GM06990 (cell line): Measurements from ENCODE around the gene MSANTD7.
"Not testable (repeated sequence)": the region's sequence is repeated elsewhere in the genome, so short reads cannot be mapped to it uniquely, and the experiment has no call there.

Experiments
- DNase-seq: peaks from one replicate; pipeline ENCODE4 v3.0.0-alpha.2; 2011; ENCODE audit not compliant: insufficient read length; ENCODE audit errors: extremely low read depth
- H3K27me3 ChIP-seq: replicated peaks from 2 replicates; pipeline ENCODE4 v1.6.0; 2011; ENCODE audit warnings: low read length; ENCODE audit not compliant: control insufficient read depth, insufficient read depth
- H3K36me3 ChIP-seq: 2 replicates; pipeline ENCODE4 v1.5.1; 2011; ENCODE audit warnings: low read length; ENCODE audit not compliant: control insufficient read depth, insufficient read depth
- H3K4me3 ChIP-seq: replicated peaks from 2 replicates; pipeline ENCODE4 v1.5.1; 2011; ENCODE audit warnings: low read depth, mild to moderate bottlenecking, control low read depth, low read length
- TF ChIP-seq, protein P1 (sequence below): IDR thresholded peaks from 2 replicates; pipeline ENCODE4 v1.5.1; 2011; ENCODE audit warnings: low read length, control low read depth, mild to moderate bottlenecking, inconsistent platforms; ENCODE audit not compliant: insufficient read depth, poor library complexity, severe bottlenecking

MSANTD7 gene

DNA sequence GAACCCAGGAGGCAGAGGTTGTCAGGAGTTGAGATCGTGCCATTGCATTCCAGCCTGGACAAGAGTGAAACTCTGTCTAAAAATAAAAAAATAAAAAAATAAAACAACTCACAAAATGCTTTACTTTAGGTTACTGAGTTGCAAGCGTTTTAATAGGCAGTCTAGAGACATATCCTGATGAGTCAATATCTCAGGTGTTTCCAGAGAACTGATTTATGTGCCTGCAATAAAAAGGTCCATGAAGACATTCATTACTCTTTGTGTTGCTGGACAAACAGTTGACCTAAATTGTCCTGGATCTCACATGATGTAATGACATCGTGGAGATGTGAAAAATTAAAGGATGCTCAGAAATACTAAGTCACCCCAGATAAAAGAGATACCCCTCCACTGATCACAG is 31.8 kb upstream of the MSANTD7 start:
- TF ChIP-seq, protein P1, sequence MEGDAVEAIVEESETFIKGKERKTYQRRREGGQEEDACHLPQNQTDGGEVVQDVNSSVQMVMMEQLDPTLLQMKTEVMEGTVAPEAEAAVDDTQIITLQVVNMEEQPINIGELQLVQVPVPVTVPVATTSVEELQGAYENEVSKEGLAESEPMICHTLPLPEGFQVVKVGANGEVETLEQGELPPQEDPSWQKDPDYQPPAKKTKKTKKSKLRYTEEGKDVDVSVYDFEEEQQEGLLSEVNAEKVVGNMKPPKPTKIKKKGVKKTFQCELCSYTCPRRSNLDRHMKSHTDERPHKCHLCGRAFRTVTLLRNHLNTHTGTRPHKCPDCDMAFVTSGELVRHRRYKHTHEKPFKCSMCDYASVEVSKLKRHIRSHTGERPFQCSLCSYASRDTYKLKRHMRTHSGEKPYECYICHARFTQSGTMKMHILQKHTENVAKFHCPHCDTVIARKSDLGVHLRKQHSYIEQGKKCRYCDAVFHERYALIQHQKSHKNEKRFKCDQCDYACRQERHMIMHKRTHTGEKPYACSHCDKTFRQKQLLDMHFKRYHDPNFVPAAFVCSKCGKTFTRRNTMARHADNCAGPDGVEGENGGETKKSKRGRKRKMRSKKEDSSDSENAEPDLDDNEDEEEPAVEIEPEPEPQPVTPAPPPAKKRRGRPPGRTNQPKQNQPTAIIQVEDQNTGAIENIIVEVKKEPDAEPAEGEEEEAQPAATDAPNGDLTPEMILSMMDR: no peak
- Histone ChIP-seq H3K4me3 (no peak overlapping the region), H3K36me3 (no peaks in the 10 kb centered on the region), H3K27me3 (no peaks in the 10 kb centered on the region)
- no peak for DNase-seq

DNA sequence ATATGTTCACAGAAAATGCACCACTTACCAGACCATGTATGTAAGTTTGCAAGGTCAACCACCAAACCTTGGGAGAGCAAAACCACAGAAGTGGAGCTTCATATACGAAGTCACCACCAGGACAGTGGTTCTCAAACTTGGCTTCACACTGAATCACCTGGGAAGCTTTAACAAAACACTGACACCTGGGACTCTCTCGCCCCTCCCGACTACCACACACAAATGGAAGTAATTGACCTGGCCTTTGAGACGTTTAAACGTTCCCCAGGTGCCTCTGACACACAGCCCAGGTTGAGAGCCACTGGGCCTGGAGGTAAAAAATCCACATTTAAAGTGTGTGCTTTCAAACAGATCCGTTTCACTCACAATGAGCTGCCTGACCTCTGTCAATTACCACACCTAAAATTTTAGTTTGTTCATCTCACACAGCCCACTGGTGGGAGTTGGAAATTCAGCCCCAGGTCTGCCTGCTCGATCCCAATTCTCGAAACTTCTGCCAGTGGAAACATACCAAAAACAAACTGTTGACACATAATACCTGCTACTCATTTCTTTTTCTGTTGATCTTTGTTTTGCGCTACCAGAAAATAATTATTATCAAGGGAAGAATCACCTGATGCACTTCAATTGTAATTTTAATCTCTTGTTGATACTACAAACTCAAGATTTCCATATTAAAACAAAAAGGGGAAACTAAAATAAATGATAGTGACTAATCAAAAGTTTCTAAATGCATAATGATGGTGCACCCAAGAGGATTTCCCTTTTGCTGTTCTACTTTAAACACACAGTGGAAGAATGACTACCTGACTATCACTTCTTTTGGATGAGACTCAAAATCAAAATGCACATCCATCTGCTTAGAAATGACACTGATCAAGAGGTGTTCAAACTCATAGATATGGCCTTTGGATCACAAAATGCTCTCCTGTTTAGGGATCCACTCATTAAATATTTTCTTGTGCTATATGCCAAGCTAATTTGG is 26.8 kb upstream of the MSANTD7 start:
- TF ChIP-seq, protein P1: no peak
- no peaks in the 10 kb centered on the region for H3K27me3 ChIP-seq
- H3K36me3 ChIP-seq: no peaks in the 10 kb centered on the region
- no peak overlapping the region for H3K4me3 ChIP-seq
- no peak for DNase-seq

DNA sequence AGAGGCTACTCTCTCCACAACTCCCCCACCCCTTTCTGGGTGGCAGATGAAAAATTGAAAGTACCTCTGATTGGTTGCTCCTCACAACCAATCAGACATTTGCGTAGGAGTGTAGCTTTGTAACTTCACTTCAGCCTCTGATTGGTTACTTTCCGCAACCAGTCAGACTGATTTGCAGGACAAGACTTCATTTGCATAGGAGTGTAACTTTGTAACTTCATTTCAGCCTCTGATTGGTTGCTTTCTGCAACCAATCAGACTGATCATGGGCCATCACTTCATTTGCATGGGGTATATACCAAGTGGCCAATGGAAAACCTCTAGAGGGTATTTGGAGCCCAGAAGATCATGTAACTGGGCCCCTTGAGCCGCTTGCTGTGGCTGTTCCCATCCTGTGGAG is 25.8 kb upstream of the MSANTD7 start:
- Histone ChIP-seq H3K36me3 (no peaks in the 10 kb centered on the region), H3K4me3 (no peak overlapping the region), H3K27me3 (no peaks in the 10 kb centered on the region)
- TF ChIP-seq, protein P1: no peak
- DNase-seq: no peak

DNA sequence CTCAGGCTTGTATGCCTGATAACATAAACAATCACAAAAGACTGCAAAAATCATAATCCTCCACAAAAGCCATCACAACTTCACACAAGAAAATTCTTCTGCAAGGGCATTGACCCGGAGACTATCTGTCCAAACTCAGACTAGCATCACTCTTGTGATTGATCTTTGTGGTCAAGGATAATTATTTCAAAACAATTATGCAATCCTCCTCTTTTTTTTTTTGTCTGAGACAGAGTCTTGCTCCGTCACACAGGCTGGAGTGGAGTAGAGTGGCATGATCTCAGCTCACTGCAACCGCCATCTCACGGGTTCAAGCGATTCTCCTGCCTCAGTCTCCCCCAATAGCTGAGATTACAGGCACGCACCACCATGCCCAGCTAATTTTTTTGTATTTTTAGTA is 22.4 kb upstream of the MSANTD7 start:
- TF ChIP-seq, protein P1: no peak
- no peaks in the 10 kb centered on the region for H3K36me3 ChIP-seq
- H3K4me3 ChIP-seq: no peak overlapping the region
- DNase-seq: no peak
- H3K27me3 ChIP-seq: no peaks in the 10 kb centered on the region

DNA sequence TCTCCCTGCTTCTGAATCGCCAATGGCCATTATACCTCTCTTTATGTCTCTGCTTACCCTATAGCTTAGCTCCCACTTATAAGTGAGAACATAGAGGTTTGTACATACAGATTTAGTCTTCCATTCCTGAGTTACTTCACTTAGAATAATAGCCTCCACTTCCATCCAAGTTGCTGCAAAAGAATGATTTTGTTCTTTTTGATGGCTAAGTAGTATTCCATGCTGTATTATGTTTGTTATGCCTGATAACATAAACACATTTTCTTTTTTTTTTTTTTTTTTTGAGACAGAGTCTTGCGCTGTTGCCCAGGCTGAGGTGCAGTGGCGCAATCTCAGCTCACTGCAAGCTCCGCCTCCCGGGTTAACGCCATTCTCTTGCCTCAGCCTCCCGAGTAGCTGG is 21.4 kb upstream of the MSANTD7 start:
- not testable (repeated sequence) for H3K27me3 ChIP-seq, H3K4me3 ChIP-seq, DNase-seq, H3K36me3 ChIP-seq

DNA sequence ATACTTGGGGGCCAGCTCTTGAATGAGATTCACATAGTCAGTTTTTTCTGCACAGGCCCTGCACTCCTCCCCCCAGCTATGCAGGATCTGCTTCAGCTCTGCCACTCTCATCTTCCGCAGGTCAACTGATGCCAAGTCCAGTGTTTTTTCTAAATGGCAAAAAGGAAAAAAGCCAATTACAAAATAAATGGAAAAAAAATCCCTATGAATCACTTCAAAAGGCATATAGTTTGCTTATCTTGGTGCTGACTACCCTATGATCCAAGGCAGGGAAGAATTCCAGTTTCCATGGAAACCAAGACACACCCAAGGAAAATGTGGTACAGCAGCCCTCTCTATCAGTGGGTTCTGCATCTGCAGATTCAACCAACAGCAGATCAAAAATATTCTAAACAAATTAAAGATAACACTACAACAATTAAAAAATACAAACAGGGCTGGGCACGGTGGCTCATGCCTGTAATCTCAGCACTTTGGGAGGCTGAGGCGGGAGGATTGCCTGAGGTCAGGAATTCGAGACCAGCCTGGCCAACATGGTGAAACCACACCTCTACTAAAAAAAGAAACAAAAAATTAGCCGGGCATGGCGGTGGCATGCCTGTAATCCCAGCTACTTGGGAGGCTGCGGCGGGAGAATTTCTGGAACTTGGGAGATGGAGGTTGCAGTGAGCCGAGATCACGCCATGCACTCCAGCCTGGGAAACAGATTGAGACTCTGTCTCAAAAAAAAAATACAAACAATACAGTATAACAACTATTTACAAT is 17.9 kb upstream of the MSANTD7 start:
- DNase-seq: no peak
- H3K36me3 ChIP-seq: no peaks in the 10 kb centered on the region
- TF ChIP-seq, protein P1: no peak
- H3K4me3 ChIP-seq: no peak overlapping the region
- no peaks in the 10 kb centered on the region for H3K27me3 ChIP-seq
